GM21737 (cell line): ENCODE data around the gene WDR38.

ENCODE experiments used
- ATAC-seq: cut with Tn5 transposase; IDR thresholded peaks from one replicate; pipeline ENCODE4 v1.9.1; 2021; ENCODE audit warnings: mild to moderate bottlenecking, moderate library complexity; ENCODE audit not compliant: unreplicated experiment

Gene WDR38

DNA sequence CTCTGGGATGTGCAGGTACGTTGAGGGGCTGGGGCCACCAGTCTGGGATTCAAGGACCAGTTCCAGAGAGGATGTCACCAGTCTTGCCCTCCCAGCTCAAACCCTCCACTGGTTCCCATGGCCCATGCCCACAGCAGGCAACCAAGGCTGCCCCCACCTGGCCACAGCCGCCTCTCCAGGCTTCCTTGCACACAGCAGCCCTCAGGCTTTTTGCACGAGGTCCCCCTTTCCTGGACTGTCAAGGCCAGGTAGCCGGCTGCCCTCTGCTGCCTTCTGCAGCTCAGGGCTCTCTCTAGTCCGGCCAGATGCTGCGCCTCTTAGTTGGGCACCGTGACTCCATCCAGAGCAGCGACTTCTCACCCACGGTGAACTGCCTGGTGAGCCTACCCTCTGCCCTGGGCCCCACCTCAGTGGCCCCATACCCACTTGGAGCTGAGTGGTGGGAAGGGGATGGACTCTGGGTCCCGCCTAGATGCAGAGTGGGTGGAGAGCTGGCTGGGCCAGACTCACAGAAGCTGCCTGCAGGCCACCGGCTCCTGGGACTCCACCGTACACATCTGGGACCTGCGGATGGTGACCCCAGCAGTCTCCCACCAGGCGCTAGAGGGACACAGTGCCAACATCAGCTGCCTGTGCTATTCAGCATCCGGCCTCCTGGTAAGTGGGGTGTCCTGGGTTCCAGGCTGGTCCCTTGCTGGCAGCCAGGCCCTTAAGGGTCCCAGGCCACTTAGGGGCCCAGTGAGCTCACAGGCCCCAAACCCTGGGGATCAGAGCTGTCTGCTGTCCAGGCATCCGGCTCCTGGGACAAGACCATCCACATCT is 2.9 kb downstream of the WDR38 start:
- ATAC-seq = no peak

DNA sequence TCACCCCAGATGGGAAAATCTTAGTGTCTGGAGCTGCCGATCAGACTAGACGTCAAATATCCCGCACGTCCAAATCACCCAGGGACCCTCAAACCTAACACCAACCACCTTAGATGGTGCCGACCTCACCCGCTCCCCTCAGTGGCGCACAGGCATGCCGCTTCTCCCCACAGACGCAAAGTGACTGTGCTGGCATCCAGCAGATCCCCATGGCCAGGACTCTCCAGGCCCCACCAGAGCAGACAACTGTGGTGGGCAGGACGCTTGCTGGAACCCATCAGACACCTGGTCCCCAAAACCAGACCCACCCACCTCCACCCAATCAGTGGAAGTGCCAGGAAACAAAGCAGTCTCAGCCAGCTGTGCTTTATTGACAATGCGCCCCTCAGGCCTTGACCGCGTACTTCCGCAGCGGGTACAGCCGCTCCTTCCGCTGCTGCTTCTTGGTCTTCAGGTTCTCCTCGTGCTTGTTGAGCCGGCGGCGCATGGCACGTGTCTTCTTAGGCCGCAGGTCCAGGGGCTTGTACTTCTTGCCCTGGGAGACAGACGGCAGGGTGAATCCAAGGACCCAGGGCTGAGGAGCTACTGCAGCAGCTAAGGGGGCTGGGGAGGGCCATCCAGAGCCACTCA is 4.4 kb downstream of the WDR38 start:
- ATAC-seq = no peak

DNA sequence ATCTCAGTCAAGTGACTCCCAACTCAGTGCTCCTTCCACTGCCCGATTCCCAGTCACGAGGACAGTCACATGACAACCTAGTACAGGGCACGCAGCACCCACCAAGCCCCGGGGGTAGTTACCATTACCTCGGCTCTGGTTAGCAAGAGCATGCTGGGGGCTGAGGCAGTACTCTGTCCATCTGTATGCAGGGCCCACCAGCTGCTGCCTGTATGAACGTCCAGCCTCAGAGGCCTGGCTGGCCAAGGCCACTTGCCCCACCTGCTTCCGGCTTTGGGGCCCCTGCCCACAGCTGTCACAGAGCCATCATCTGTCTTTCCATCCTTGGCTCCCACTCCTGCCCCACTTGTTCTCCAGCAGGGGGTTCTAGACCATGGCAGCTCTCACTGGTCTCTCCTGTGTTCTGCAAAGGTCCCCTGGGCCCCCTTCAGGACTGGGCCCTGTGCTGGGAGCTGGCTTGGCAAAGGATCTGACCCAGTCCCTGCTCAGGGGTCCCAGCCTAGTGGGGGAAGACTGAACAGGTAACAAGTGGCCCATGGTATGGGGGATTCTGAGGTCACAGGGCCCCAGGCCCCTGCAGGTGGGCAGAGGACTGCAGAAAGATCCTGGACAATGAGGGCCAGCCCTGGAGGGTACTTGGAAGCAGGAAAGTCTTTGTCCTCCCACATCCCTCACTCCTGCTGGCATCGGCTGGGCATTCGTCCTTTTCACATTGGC is 5.2 kb downstream of the WDR38 start:
- ATAC-seq = no peak

DNA sequence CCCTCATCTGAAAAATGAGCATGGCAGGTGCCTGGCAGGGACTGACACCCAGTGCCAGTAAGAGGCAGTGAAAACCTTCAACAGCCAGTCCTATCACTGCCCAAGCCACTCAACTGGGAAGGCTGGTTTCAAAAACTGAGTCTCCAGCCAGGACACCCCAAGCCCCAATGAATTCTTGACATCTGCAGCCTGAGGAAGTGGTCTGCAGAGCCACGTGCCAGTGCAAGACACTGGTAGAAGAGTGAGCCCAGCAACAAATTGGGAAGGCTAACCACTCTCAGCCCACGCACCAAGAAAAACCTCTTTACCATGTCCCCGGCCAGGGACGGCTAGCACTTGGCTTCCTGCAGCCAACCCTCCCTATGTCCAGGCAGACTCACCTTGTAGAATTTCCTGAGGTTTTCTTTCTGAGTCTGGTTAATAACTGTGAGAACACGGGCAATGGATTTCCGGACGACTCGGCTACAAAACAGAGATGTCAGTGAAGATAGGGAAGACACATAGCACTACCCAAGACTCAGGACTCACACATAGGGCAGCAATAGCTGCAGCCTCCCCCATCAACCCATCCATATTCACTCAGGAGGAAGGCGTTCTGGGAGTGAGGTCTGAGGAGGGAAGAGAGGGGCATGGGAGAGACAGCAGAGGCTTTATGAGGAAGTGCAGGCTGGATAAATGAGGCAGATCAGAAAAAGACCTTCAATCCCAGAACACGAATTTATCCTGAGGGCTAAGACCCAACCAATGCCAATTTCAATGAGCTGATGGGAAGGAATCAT is 6.7 kb downstream of the WDR38 start:
- no peak for ATAC-seq

DNA sequence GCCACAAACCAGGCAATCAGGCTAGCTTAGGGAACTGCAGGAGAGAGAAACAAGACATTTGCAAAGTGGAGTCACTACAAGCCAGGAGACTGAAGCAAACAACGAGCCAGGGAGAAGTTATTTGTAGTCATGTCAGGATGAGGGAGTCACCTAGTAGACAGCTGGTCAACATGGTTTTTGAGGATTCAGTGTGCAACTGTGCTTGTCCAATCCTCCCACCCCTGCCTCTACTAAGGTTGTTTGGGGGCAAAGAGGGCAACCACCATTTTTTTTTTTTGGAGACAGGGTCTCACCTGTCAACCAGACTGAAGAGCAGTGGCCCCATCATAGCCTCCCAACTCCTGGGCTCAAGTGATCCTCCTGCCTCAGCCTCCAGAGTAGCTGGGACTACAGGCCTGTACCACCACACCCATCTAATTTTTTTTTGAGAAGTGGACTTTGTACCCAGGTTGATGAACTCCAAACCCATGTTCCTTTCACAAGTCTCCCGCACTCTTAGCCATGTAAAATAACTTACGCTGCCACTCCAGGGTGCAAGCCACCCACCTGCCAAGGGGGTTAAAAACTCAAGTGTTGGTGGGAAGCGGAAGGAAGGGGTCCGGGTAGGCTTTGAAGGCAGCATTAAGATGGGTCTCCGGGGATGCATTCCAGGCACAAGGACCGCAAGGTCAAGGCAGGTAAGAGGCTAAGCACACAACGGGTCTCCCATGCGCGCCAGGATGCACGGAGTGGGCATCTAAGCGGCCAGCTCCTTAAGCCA is 7.5 kb downstream of the WDR38 start:
- ATAC-seq = no peak

DNA sequence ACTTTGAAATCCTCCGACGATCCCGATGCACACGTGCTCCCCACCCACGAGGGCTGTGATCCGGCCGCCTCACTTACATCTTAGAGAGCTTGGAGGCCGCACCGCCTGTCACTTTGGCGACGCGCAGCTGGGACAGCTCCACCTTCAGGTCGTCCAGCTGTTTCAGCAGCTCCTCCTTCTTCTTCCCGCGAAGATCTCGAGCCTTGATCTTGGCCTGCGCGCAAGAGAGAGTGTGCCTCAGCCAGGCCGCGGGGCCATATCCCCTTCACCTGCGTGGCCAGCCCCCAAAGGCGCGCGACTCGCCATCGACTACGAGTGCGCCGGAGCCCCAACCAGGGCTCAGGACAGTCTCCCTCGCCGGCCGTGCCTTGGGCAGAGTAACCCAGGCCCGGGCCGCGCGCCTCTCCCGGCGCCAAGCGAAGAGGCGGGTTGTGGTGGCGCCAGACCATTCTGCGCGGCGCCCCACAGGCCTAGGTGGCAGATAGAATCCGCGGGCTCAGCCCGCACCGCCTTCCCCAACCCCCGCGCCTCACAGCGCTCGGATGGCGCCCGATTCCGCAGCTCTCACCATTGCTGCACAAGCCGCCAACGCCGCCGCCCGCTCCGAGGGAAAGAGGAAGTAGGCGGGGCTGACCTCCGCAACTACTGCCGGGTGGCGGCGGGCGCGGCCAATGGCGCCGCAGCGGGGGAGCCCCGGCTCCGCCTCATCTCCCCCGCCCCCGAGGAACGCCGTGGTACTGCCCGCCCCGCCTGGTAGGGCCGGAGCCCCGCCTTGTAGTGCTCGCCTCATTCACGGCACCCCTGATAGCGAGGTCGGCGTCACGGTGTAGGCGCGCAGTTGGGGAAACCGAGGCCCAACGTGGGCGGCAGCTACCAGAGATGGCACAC is 8.3 kb downstream of the WDR38 start, which contains the start of the genes ARPC5L and RPL35:
Gene ARPC5L, plus strand, starts transcription at position 789 of the 888 bp plus-strand sequence. CDS start 7,161 bp downstream, outside the sequence.
Gene RPL35, minus strand, starts transcription at position 616 of the 888 bp plus-strand sequence. Its CDS starts 45 bp downstream, at position 571.
- ATAC-seq = peak; percentile 91

DNA sequence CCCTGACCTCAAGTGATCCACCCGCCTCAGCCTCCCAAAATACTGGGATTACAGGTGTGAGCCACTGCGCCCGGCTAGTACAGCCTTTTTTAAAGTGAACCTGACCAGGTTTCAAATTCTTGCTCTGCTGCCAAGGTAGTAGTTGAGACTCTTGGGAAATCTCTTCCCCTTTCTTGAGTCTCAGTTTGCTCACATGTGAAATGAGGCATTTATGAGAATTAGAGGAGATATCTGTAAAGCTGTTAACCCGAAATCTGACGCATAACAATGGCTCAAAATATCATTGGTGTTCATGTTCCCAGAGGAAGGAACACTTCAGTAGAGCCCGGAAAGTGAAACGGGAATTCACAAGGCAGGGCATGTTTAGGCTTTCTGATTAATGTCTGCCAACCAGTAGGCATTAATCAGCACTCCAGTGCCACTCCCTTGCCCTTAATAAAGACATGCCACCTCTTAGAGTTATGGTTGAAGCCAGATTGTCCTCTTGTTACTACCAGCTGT is 10.2 kb downstream of the WDR38 start:
- no peak for ATAC-seq

DNA sequence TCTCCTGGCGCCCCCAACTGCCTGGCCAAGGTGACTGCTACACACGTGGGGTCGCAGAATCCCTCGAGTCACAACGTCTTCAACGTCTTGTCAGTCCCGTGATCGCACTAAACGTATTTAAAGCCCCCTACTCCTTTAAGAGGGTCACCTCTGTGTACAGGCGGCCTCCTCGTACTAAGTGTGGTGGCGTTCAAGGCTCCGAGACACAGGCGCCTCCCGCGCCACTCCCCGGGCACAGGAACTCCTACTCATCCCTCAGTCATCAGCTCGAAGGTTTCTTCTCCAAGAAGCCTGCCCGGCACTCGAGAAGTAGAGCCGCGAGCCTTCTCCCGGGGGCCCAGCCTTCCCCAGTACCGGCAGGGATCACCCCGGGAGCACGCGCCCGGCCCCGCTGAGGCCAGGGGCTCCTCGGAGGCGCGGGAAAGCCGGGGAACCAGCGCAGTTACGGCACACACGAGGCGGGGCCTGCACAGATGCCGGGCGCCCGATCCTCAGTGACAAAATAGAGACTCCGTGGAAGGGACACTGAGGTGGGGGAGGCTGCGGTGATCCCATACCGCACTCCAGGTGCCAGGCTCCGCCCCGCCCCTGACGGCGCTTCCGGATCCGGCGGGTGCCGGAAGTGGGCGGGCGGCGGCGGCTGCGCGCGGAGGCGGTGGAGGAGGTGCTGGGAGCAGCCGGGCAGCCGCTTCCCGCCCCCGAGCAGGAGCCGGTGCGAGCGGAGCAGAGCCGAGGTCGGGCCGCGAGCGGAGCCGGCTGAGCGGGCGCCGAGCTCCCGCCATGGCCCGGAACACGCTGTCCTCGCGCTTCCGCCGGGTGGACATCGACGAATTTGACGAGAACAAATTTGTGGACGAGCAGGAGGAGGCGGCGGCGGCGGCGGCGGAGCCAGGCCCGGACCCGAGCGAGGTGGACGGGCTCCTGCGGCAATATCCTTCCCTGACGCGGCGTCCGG is 15.5 kb downstream of the WDR38 start:
- ATAC-seq = peak; percentile 55

DNA sequence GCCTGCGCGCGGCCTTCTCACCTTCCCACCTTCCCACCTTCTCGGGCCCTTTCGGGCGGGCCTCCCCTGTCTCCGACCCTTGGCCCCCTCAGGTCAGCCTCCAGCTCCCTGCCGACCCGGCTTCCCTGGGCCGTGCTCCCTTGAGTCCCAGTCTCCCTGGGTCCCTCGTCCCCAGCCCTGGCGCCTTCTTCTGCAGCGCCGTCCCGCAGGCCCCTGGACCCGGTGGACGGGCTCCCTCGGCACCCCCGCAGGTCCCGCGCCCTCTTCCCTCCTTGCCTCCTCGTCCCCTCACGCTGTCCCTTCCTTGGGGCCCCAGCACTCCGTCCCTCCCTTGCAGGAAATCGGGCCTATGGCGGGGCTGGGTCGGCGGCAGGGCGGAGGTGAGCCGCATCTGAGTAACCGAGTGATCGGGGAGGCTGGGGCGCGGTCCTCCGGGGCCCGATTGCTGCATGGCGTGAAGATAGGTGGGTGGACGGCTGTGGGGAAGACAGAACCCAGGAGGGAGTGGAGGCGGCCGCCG is 16.3 kb downstream of the WDR38 start:
- ATAC-seq = peak; percentile 6

DNA sequence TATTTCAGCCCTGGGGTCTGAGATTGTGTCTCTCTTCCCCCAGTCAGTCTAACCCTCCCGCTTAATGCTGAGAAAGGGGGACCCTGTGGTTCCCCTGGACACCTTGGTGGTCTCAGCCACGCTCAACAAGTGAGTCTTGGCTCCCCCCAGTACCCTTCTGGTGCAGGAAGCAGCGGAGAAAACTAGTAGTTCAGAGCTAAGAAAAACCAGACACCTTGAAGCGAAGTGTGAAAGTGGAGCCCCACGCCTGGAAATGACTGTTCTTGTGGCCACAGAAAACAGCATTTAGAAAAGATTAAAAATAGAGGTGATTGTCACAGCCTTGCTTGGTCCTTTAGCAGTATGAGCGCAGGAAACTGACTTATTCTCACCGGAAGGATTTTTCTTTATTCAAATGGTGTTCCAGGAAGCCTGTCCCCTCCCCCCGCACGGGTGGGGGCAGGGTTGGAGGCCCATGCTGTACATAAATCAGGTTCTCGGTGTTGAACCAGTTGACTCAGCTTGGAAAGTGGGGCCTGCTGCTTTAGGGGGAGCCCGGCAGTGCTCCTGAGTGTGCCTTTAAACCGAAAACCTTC is 16.8 kb downstream of the WDR38 start:
- ATAC-seq = peak; percentile 35

DNA sequence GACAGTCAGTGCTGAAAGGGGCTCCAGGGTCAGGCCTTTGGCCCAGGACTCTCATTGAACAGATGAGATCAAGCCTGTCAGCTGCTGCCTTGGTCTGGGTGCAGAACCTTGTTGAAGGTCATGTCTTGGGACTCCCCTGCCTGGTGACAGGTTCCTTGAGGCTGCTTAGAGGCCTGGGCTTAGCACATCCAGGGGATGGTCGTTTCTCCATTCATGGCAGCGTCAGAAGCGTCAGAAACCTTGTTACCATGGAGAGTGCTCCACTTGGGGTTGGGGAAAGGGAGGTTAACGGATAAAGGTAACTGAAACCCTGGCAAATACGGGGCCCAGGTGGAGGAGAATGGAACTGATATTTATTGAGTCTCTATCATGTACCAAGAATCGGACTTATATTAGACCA is 17.5 kb downstream of the WDR38 start:
- no peak for ATAC-seq

DNA sequence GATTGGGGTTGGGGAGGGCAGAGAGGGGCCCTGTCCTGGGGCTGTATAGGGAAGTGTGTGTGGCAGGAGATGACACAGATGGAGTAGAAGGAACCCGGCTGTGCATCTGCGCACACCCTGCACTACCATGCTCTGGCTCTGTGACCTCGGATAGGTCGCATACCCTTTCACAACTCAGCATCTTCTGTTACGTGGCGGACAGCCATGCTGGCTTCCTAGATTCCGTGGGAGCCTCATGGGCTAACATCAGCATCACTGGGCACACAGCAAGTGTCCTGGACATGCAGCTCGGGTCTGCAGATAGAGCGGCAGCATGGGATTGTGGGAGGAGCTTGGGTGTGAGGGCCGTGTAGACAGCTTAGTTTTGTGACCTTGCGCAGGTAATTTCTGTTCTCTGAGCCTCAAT is 17.9 kb downstream of the WDR38 start:
- no peak for ATAC-seq

DNA sequence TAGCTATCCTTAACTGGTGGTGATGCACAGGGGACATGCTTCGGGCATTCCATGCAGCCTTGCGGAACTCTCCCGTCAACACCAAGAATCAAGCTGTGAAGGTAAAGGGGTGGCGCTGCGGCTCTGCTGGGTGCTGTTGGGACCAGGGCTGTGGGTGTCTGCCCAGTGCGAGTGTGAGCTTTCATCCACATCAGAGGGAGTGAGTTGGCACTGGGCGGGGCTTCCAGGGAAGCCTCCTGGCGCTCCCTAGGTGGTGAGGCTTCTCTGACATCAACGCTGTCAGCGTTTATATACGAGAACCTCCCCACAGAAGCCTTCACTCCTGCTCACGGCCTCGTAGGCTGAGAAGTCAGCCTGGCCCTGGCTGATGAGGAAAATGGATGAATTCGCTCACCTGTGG is 20.4 kb downstream of the WDR38 start:
- ATAC-seq = no peak

DNA sequence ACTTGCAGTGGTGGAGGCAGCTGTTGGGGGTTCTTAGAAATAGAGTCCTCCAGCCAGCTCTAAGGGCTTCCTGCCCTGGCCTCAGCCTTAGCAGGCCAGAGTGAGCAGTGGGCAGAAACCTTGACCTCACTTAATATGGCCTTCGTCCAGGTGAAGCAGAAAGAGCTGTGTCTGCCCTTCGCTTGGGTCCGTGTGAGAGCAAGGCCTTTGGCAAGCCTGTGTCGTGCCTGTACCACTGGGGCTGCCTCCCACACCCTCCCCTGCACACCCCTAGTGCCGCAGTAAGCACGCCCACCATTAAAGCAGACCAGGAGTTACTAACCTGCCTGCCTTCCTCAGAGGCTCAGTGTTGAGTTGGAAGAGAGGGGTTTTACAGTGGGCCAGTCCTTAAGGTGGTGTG is 22.2 kb downstream of the WDR38 start:
- no peak for ATAC-seq

DNA sequence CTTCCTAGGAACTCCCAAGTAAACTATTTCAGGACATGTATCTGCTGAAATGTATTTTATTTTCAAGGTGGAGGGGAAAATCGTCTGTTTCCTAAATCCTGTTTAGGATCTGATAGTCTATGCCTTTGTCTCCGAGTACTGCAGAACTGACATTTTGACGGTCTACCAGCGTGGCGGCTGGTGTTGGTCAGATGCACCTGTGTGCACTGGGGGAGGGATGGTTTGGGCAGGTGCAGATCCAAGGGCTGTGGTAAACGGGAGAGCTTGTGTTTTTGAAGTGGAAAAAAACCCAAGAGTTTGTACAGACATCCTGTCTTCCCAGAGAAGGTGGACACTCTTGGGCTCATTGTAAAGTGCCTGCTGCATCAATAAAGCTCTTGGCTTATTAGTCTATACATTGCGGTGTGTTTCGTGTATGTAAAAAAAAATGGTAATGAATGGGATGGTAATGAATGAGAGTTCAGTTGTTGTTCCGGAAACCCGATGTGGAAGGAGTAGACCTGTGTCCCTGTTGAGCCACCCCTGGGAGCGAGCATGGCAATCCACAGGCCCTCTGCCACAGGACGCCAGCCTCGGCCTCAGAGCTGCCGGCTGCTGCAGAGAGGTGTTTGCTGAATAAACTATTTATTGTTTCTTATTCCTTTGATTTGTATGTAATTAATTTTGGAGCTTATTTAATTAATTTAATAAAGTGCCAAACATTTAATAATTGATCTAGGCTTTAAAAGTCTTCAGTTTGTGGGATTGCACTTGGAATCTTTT is 23.9 kb downstream of the WDR38 start:
- ATAC-seq = no peak

DNA sequence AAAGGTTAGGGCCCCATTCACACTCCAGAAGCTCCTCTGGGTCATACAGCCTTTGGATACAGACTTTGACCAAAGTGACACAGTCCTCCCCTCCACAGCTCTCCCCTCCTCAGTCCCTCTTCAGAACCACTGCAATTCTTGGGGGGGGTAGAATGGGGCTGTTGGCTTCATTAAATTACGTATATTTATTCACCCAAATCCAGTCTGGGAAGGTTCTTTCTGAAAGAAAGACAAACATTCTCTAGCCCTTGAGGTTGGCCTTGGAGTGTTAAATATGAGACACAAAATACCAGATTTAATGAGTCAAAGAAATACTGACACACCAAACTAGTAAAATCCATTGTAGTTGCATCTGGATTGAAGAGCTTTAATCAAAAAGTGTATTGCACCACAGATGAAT is 24.8 kb downstream of the WDR38 start:
- ATAC-seq = no peak

DNA sequence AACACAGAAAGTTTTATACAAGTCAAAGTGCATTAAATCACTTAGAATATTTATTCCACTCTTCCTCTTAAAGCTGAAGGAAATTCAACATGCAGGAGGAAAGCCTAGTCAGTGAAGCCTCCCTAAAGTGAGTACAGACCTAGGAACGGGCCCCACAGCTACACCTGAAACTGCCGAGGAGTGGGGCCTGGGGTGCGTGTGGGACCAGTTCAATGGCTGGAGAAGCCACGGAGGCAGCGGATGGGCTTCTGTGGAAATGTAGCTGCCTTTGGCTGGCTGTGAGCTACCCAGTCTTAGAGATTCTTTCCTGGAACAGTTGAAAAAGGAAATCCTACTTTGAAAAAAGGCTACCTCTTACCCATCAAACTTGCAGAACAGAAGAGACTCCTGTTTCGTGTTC is 25.3 kb downstream of the WDR38 start:
- ATAC-seq = no peak
